HEK293 (cell line): ENCODE data around the gene HRC.

Source experiments
- GLI4 ChIP-seq: fragments of 450-650 bp; formaldehyde crosslinking; IDR thresholded peaks from 2 replicates; pipeline ENCODE4 v1.5.1; 2016; ENCODE audit warnings: missing biosample characterization, missing genetic modification characterization
- ZFP41 ChIP-seq: fragments of 450-650 bp; formaldehyde crosslinking; IDR thresholded peaks from 2 replicates; pipeline ENCODE4 v1.5.1; 2016; ENCODE audit warnings: missing biosample characterization, missing genetic modification characterization, borderline replicate concordance
- ZNF2 ChIP-seq: fragments of 450-650 bp; formaldehyde crosslinking; IDR thresholded peaks from 2 replicates; pipeline ENCODE4 v1.5.1; 2016; ENCODE audit warnings: missing biosample characterization, missing genetic modification characterization

DNA sequence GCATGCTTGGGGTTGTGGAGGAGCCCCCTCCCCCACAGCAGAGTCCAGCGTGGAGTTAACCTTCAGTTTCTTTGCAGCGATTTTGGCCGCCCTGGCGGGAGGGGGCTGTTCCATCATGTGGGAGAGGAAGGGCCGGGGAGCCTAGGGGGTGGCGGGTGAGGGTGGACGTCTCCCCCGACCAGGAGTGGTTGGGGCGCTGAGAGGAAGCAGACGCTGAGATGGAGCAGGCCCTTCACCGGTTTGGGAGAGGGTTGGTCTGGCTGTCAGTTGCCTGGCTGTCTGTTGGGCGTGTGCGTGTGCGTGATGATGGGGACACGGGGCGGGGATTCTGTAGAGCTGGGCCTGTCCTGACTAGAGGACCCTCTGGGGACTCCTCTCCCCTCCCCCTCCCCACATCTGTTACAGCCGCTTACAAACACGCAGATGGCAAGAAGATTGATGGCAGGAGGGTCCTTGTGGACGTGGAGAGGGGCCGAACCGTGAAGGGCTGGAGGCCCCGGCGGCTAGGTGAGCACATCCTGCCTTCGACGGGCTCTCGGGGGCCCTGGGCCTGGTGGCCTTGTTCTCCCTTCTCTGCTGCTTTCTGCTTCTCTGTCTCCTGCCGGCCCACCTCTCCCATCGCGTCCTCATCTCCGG lies 50.8 kb downstream of the HRC start:
- TF ChIP-seq ZFP41 (tag by site-specific recombination) (no peak), ZNF2 (tag by site-specific recombination) (no peak), GLI4 (no peak)
